HG03469 (cell line): ENCODE data around the gene SYTL2.

Source experiments
- ATAC-seq: cut with Tn5 transposase; IDR thresholded peaks from one replicate; pipeline ENCODE4 v1.9.1; 2021; ENCODE audit warnings: mild to moderate bottlenecking, moderate library complexity, moderate number of reproducible peaks; ENCODE audit not compliant: unreplicated experiment

SYTL2 gene

DNA sequence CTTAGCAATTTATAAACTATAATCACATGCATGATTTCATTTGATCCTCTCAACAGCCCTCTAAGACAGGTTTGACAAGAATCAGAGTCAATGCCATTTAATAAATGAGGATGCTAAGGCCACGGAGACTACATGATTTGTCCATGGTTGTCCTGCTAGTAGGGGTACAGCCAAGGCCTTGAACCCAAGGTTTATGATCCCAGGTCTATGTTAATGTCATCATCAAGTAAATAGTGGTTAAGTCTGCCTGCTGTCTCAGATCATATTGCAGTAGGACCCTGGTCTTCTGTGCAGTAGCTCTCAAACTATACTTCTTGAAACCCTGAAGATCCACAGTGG is 17.7 kb upstream of the SYTL2 start:
- no peak for ATAC-seq

DNA sequence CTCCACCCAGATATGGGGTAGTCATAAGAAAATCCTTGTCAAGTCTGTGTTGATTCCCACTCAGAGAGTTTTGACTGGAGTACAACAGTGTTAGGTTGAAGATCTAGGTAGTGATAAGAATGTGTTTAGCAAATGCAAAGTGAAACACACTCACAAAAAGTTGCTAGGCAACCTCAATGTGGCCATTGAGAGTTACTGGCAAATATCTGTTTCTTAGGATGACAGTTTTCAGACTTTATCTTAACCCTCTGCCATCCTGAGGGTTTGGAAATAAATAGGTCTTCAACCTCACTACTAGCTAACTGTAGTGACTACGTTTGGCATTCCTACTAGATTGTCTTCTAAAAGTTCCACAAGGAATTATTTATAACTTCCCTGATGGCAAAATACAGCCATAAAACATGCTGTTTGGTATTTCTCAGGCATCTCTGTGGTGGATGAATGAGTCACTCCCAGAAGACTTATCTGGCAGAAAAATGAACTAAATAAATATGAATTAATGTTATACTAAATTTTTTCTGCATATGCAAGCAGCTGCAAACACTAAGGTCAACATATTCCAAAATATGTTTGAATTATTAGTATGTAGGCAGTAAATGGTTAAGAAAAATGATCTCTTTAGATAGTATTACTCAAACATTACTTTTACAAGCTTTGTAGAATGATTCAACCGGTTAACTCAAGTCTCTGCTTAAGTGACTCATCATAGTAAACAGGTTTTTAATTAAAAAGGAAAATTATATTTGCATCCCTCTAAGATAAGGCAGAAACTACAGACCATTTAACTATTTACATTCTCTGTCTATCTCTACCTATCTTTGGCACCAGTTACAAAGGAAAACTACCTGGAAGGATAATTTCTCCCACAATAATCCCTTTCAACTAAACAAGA is 17.1 kb upstream of the SYTL2 start:
- no peak for ATAC-seq

DNA sequence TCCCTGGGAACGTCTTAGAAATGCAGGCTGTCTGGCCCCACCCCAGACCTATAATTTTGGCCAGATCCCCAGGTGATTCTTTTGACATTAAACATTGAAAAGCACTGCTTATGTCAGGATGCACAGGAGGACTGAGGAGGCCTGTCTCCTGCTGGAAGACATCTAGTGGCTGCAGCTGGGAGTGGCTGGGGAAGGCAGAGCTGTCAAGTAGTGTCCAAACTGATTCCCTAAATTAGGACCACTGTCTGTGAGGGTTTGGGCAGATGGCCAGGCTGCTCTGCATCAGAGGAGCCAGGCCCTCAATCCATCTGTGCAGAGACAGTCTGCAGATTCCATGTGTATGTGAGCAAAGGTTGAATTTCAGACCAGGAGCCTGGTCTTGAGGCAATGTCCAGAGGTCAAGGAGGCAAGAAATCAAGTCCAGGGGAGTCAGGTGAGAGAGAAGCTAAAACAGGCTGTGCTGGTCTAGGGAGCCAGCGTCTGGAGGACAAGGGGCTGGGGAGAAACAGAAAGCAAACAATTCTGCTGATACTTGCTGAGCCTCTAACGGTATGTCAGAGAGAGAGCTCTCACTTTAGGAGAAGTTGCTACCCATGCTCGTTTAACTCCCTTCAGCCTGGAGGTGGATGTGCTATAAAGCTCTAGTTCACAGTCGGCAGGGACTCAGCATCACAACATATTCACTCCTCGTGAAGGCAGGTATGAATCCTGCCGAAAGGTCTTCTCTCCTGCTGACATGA is 15.3 kb upstream of the SYTL2 start:
- no peak for ATAC-seq

DNA sequence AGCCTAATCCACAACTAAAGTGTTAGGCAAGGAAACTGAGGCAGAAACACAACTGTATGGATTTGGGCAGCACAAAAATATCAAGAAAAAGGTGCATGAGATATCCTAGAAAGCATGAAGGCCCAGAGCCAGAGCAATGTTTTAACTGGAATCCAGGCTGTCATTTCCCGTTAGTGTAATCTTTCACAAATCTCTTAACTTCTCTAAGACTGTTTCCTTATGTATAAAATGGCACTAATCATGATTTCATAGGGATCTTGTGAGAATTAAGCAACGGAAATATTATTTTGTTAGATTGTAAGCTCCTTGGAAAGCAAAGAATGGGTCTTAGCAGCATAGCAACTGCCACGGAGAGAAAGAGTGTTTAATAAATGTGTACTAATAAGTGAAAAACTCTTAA is 14.7 kb upstream of the SYTL2 start:
- no peak for ATAC-seq

DNA sequence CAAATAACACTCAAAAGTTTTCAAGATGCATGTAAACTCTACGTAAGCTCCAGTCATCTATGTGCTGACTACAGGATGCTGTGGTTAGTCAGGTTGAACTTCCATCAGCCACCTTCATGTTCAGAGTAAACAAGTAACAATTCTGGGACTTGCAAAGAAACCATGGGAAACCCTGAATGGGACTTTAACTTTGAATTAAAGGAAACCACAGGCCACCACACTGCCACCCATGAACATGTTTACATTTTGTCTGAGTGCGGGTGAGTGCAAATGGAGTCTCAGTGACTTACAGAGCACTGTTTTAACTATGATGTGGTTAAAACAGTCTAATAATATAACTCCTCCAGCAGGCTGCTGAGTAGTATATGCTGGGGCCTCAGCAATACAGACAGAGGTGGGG is 12.9 kb upstream of the SYTL2 start:
- ATAC-seq = no peak

DNA sequence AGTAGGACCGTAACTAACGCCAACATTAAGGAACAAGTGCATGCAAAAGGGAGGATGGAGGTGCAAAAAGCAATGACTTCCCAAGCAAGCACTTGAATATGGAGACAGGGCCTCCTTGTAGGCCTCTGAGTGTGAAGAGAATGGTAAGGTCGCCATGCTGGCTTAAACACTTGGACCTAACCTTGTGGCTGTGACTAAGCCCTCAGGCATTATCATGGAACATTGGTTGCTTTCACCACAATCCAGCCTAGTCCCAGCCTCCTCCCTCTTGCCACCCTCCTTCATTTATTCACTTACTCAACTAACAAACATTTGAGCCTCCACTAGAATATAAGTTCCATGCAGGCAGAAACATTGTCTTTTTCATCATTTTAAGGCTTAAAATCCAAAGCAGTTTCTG is 11.9 kb upstream of the SYTL2 start:
- no peak for ATAC-seq

DNA sequence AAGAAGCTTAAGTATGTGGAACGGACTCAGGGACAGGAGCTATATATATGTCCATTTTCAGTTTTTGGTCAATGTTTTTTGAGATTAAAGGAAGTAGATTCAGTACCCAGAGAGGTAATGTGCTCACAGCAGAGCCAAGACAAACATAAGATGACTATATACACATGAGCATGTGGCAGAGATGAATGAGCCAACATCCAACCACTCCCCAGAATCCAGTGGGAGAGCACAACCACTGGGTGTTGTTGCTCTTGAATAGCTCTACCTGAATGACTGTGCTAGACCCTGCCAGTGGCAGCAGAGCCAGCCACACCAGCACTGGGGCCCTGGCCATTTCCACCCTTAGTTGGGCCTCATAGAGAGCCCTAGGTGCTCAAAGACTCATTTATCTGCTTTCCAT is 10.7 kb upstream of the SYTL2 start:
- ATAC-seq = no peak

DNA sequence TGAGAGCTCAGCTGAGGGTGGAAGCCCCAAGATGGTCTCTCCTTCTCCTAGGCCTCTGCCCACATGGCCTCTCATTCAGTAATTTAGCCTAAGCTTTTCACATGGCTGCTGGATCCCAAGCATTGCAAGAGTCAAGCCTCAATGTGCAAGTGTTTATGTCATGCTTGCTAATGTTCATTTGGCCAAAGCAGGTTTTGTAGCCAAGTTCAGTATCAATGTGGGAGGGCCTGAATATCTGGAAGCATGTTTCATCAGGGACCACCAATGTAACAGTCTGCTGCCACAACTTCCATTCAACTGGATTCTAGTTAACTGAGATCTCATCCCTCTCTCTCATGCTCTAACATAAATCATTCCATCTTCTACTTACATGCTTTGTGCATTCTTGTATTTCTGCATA is 8.5 kb upstream of the SYTL2 start:
- ATAC-seq = no peak

DNA sequence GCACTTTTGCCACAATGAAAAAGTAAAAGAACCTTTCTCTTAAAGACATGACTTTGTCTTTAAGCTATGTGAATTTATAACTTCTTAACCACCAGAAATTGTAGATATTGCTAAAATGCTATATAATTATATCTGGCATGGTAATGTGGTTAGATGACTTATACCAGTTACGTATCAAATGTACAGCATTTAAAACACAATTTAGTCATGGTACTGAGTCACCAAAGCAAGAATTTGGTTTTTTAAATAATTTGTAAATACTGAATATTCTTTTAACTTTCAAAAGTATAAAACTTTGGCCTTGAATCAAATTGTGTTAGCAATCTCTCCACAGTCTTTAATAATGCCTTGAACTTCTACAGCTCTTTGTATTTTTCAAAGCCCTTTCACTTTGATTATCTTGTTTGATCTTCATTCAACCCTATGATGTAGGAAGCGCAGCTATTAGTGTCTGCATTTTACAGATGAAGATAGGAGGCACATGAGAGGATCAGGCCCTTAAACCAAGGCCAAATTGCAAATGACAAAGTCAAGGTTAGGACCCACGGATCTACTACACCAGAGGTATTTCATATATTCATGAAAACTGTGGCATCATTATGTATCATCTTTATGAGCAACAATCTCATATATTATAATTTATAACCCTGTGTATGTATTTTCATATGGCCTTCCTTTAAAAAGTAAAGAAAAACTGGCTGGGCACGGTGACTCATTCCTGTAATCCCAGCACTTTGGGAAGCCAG is 4.4 kb upstream of the SYTL2 start:
- no peak for ATAC-seq

DNA sequence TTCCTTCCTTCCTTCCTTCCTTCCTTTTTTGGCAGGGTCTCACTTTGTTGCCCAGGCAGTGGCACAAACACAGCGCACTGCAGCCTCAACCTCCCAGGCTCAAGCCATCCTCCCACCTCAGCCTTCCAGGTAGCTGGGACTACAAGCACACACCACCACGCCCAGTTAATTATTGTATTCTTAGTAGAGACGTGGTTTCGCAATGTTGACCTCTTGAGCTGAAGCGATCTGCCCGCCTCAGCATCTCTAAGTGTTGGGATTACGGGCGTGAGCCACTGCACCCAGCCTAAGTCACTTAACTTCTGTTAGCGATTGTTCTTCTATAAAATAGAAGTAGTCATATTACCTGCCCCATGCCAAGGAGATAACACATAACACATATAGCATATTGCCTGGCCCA is 2.8 kb upstream of the SYTL2 start:
- no peak for ATAC-seq

DNA sequence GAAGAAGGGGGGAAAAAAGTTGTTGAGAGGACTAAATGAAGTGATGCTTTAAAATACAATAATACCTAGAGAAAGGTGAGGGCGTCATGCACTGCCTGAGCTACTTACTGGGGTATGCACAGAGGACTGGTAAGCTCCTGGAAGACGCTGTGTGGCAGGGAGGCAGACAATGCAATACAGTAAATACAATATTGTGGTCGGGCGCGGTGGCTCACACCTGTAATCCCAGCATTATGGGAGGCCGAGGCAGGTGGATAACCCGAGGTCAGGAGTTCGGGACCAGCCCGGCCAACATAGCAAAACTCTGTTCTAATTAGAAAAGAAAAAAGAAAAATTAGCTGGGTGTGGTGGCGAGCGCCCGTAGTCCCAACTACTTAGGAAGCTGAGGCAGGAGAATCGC is 683 bp upstream of the SYTL2 start:
- ATAC-seq = no peak

DNA sequence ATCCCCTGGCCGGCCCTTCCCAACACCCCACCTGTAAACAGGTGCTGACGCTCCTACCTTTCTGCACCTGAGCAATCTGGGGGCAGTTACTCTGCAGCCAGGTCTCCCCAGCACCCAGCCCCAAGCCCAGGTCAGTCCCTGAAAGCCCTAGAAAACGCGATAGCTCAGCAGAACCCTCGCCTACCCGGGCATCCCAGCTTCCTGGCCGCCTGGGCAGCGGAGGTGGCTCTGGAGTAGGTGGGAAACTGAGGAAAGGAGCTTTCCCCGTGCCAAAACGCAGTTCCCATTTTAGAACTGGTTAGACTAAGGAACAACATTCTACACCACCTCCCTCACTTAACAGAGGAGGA is 445 bp downstream of the SYTL2 start:
- no peak for ATAC-seq

DNA sequence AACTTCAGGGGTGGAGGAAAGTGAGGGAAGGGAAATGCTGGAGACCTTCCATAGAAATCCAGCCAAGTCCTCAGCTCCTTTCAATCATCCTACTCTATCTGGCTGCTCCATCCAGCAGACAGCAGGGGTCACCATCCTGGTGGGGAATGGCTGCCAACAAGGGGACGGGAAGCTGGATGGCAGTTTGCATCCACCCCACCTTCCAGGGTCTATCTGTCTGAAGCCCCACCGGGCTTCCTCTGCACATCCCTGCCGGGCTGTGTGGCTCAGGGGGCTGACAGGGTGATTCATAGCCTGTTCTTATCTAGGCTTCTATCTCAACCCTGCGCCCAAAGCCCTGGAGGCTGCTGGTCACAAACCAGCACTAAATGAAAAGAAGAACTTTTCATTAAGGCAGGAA is 1.1 kb downstream of the SYTL2 start:
- no peak for ATAC-seq

DNA sequence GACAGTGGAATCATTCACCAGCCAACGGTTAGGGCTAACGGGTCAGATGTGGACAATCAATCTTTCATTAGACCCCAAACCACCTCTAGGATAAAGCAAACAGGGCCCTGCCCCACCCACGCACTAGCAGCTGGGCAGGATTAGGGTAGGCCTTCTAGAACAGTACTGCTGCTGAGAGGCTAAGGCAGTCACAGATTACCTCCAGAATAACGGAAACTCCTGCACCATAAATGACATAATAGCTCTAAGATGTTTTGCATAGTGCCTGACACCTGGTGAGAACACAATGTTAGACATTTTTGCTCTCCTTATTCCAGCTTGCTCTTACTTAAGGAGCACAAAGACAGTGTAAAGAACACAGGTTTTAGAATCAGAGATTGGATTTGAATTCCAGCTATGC is 1.8 kb downstream of the SYTL2 start:
- no peak for ATAC-seq

DNA sequence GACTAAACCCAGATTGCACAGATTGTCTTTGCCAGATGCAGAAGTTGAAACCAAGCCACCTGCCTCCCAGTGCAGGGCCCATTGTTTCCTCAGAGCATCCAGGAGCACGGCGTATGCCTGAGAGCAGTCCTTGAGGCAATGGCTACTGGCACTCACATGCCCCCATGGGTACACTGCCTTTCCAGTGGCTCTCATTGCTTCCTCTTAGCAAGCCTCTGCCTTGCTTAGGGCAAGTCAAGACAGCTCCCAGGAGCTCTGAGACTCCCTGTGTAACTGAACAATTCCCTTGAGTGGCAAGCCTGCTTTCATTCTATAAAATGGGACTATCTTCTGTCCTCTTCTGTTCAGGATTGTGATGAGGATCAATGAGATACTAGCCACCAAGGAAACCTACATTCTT is 4.1 kb downstream of the SYTL2 start:
- no peak for ATAC-seq

DNA sequence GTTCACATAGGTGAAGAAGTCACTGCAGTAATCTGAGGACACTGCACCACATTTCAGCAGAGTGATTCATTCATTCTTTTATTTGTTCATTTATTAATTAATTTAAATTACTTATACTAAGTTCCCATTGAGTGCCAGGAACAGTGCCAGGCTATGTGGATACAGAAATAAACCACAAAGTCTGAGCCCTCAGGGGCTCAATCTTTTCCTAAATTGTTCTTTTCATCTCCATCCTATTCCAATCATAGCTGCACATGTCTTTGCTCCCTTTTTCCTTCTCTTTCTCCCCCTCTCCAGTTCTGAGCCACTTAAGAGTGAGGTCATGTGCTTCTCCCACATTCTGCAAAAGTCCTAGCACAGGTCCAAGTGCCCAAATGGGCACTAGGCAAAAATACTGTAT is 4.9 kb downstream of the SYTL2 start:
- ATAC-seq = no peak

DNA sequence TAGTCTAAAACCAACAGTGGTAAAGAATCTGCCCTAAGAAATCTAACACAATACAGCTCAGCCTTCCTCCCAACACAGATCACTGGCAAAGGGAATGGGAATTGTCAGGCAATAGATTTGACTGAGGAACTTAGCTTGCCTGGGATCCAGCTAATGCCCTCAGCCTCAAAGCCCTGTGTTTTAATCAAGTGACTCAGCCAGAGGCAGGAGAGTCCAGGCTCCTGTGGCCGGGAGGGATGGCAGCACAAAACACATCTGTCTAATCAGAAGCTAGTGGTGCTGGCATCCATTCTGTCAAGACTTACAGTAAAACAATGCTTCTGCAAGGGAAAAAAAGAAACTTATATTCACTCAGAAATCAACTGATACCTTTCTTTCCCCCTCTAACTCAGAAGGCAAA is 5.6 kb downstream of the SYTL2 start:
- no peak for ATAC-seq

DNA sequence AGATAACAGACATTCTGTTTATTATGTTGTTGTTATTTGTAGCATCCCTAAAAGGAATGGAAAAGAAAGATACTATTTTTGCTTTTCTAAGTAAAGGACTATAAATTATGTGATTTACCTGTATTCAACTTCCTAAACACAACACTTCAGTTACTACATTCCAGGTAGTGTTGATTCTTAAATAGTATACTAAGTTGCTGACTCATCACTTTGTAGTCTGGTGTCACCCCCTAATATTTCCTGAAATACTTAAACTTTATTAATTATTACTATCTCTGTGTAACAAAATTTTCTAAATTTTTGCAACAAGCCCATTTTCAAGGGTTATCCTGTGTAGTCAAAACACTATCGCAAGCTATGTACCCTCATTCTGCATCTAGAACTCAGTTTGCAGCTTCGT is 7.0 kb downstream of the SYTL2 start:
- no peak for ATAC-seq

DNA sequence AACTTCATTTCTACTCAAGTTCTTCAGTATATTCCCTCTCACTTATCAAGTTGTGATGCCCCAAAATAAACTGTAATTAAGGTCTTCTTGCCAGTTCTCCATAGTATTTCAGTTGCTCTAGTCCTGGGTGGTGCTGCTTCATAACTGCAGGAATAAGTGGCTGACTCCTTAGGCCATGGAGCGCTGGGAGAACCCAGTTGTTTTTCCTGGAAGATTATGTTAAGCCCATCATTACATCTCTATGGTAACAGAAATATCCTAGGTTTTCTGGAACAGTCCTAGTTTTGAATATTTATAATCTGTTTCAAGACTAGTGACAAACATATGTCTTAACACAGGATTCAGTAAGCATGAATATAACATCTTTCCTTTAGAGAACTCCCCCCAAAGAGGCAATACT is 7.6 kb downstream of the SYTL2 start:
- ATAC-seq = no peak

DNA sequence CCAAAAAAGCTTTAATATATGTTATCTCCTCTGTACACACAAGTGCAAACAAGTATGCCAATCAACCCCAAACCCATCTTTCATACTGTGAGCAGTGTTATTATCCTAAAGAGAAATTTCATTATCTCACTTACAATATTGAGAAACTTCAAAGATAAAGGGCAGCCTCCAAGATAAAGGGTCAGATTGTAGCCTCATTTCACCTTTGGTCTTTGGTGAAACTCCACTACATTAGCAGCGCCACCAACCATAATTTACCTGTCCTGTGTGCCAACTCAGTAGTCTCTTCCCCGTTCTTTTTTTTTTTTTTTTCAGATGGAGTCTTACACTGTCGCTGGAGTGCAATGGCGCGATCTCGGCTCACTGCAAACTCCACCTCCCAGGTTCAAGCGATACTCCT is 9.4 kb downstream of the SYTL2 start:
- ATAC-seq = no peak

DNA sequence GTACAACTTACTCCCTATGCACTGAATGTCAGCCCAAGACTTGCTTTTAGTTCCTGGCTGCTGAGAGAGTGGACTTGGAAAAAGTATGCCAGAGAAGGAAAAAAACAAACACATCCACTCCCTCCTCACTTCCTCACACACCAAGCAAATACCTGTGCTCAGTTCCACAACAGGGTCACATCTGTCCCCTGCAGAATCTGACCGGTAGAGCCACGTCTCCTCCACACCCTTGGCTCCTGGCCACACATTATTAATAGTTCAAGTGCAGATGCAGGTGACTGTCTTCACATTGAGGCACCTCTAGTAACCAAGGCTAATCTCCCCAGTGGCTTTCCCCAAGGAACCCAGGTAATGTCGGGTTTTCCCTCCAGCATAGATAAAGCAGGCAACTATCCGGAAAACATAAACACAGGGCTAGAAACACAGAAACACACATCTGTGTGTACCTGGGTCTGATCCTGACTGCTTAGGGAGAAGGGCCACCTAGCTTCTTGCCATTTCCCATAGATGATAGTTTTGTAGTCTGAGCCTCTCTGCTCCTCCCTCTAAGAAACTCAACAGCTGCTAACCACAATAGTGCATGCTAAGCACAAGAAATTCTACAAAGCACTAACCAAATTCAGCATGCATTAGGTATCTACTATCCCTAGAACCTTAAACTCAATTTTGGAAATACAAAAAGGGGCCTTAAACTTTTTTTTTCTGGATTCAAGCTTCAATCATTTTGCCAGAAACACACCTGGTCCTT is 10.2 kb downstream of the SYTL2 start:
- ATAC-seq = no peak
